Cardiac septum (tissue), 1 donor: ENCODE results near the gene CDH11. TPM values are rescaled to one million over a fixed set of nuclear protein-coding genes. Genes with fewer than 3 reads are reported as not detected.

Source experiments
- DNase-seq: peaks from one replicate; pipeline ENCODE4 v3.0.0-alpha.2; 2020; ENCODE audit warnings: low spot score
- intact Hi-C: fragments of 100-400 bp; cut with DNase I; formaldehyde crosslinking; loops from one replicate; pipeline ENCODE4 v1.14.0; 2022
- total RNA-seq: library from RNA; stranded (reverse); fragmentation: NEBNext Ultra II Directional; extraction: Animal tissue kit (Norgen Biotek cat#: 25700); gene quantifications from one replicate; pipeline ENCODE4 v1.2.1, GENCODE V29; 2021
- donor health status: DM: no; HTN: no; CAD: no.

The CDH11 gene
- total RNA-seq, 1 donor from 2014 or later = 26.1 TPM

- intact Hi-C loops = no loop called here
- no peak for DNase-seq
Observed at GRCh38 chr16:64997751-64998150, 124.1 kb downstream of the CDH11 start.

GRCh38 chr16:64997121-64997520 lies 124.7 kb downstream of the CDH11 start:
- DNase-seq = no peak
- intact Hi-C loops = no loop called here

GRCh38 chr16:64996641-64997040 lies 125.2 kb downstream of the CDH11 start:
- intact Hi-C loops = no loop called here

GRCh38 chr16:64993464-64993863 lies 128.4 kb downstream of the CDH11 start:
- no peak for DNase-seq
- intact Hi-C loops = no loop called here

More at GRCh38 chr16:64996641-64997040, 125.2 kb downstream of the CDH11 start:
- DNase-seq = no peak

GRCh38 chr16:64991001-64991400 lies 130.9 kb downstream of the CDH11 start:
- intact Hi-C loops = no loop called here
- DNase-seq = no peak

- no peak for DNase-seq
- intact Hi-C loops = no loop called here
Observed at GRCh38 chr16:64990101-64990500, 131.8 kb downstream of the CDH11 start.

- intact Hi-C loops = no loop called here
- no peak for DNase-seq
Observed at GRCh38 chr16:64989050-64989449, 132.8 kb downstream of the CDH11 start.

- no peak for DNase-seq
- intact Hi-C loops = no loop called here
Observed at GRCh38 chr16:64983963-64984362, 137.9 kb downstream of the CDH11 start.

- DNase-seq = no peak
- intact Hi-C loops = no loop called here
Observed at GRCh38 chr16:64983231-64983630, 138.6 kb downstream of the CDH11 start.

GRCh38 chr16:64982581-64982980 lies 139.3 kb downstream of the CDH11 start:
- no peak for DNase-seq
- intact Hi-C loops = no loop called here

- intact Hi-C loops = no loop called here
- no peak for DNase-seq
Observed at GRCh38 chr16:64981568-64982281, 140.1 kb downstream of the CDH11 start.

- no peak for DNase-seq
- intact Hi-C loops = no loop called here
Observed at GRCh38 chr16:64977206-64977920, 144.5 kb downstream of the CDH11 start.

GRCh38 chr16:64975821-64976220 lies 146.0 kb downstream of the CDH11 start:
- intact Hi-C loops = no loop called here
- DNase-seq = no peak

- no peak for DNase-seq
- intact Hi-C loops = no loop called here
Observed at GRCh38 chr16:64974381-64974780, 147.5 kb downstream of the CDH11 start.

- DNase-seq = no peak
- intact Hi-C loops = no loop called here
Observed at GRCh38 chr16:64973171-64973570, 148.7 kb downstream of the CDH11 start.

GRCh38 chr16:64971171-64971570 lies 150.7 kb downstream of the CDH11 start:
- intact Hi-C loops = no loop called here
- no peak for DNase-seq

GRCh38 chr16:64969221-64969620 lies 152.6 kb downstream of the CDH11 start:
- intact Hi-C loops = no loop called here
- DNase-seq = no peak

GRCh38 chr16:64968539-64968938 lies 153.3 kb downstream of the CDH11 start:
- intact Hi-C loops = no loop called here
- no peak for DNase-seq

GRCh38 chr16:64964126-64964540 lies 157.7 kb downstream of the CDH11 start:
- no peak for DNase-seq
- intact Hi-C loops = no loop called here

- intact Hi-C loops = no loop called here
- DNase-seq = no peak
Observed at GRCh38 chr16:64962786-64963185, 159.1 kb downstream of the CDH11 start.

GRCh38 chr16:64957246-64957645 lies 164.6 kb downstream of the CDH11 start:
- DNase-seq = no peak
- intact Hi-C loops = no loop called here
